HUES64 (cell line): Measurements from ENCODE around the gene NSMCE1.

ENCODE experiments used
- H3K27ac ChIP-seq: 2 replicates; pipeline ENCODE4 v1.7.0; 2013; ENCODE audit warnings: low read depth, low read length, inconsistent platforms
- H3K27me3 ChIP-seq: 2 replicates; pipeline ENCODE4 v1.6.1; 2013; ENCODE audit warnings: mild to moderate bottlenecking, low read length; ENCODE audit not compliant: insufficient read depth
- H3K36me3 ChIP-seq: 2 replicates; pipeline ENCODE4 v1.6.1; 2013; ENCODE audit warnings: mild to moderate bottlenecking, low read length; ENCODE audit not compliant: insufficient read depth
- H3K4me1 ChIP-seq: 2 replicates; pipeline ENCODE4 v1.6.1; 2013; ENCODE audit warnings: mild to moderate bottlenecking, low read length, moderate library complexity; ENCODE audit not compliant: insufficient read depth
- H3K4me3 ChIP-seq: 2 replicates; pipeline ENCODE4 v1.5.1; 2013; ENCODE audit warnings: mild to moderate bottlenecking, low read length, moderate library complexity
- H3K9ac ChIP-seq: 2 replicates; pipeline ENCODE4 v1.6.1; 2013; ENCODE audit warnings: mild to moderate bottlenecking, low read depth, low read length
- H3K9me3 ChIP-seq: 2 replicates; pipeline ENCODE4 v1.6.1; 2013; ENCODE audit warnings: low read depth, low read length; ENCODE audit not compliant: insufficient read depth
- WGBS: fragments of 150-250, 120-280 bp; methylation state at CpG from one replicate; pipeline ENCODE4 v1.1.7; 2013; ENCODE audit warnings: missing lambda C conversion rate; 5-methylcytosine and 5-hydroxymethylcytosine counted together

The NSMCE1 gene

DNA sequence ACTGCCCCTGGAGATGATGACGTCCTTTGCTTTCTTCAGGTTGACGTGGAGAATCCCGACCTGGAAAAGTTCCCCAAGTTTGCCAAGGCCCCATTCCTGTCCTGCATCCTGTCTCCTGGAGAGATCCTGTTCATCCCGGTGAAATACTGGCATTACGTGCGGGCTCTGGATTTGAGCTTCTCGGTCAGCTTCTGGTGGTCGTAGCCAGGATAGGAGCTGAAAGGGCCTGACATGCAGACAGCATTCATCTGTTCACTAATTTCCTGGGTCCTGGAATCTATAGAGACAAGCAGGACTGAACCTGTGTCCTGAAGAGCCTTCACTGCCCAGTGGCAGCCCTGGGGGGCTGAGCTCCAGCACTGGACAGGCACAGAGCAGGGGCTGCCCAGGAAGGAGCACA, 48.0 kb downstream of the NSMCE1 start:
- Histone ChIP-seq H3K9ac (no peak overlapping the region), H3K4me3 (no peak overlapping the region), H3K36me3 (peaks cover 3% of the 10 kb centered on the region; the same call in 1 of the 2 replicates), H3K27ac (no peak overlapping the region), H3K9me3 (no peaks in the 10 kb centered on the region), H3K27me3 (no peaks in the 10 kb centered on the region), H3K4me1 (0 out of 2 replicates have a peak, but pooled peaks cover 4% of the 10 kb centered on the region)
- WGBS: 92% methylated on average over 8 of the region's 8 CpGs

DNA sequence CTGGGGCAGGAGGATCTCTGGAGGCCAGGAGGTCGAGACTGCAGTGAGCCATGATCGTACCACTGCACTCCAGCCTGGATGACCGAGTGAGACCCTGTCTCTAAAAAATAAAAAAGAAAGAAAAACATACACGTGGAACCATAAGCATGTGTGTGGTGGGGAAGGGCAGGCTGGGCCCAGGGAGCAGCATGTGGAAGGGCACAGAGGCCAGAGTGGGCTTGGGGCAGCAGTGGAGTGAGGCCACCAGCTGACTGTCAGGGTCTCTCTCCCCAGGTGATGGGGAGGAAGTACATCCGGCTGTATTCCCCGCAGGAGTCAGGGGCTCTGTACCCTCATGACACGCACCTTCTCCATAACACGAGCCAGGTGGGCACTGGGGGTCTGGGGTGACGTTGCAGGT, 48.5 kb downstream of the NSMCE1 start:
- H3K9me3 ChIP-seq: no peaks in the 10 kb centered on the region
- peaks cover 5% of the 10 kb centered on the region; the same call in 1 of the 2 replicates for H3K36me3 ChIP-seq
- H3K27me3 ChIP-seq: no peaks in the 10 kb centered on the region
- H3K27ac ChIP-seq: no peak overlapping the region
- H3K9ac ChIP-seq: no peak overlapping the region
- 97% methylated on average over 9 of the region's 9 CpGs for WGBS
- 0 out of 2 replicates have a peak, but pooled peaks cover 4% of the 10 kb centered on the region for H3K4me1 ChIP-seq
- H3K4me3 ChIP-seq: no peak overlapping the region

DNA sequence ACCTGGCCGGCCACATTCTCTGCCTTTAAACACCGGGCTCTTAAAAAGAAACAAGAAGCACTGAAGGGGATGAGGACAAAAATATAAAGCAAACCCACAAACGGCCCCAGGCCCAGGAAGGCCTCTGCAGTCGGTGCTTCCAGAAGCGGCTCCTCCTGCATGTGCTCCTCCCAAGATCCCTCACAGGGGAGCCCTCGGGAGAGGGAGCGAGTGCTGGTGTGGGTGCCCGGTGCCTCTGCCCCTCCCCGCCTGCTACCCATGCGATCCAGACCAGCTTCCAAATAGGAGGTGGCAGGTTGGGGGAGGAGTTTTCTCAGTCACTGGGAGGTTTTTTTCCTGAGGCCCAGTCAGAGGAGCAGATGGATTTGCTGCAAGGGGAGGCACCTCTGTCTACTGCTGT, 49.4 kb downstream of the NSMCE1 start:
- peaks cover 13% of the 10 kb centered on the region; the same call in 1 of the 2 replicates for H3K36me3 ChIP-seq
- WGBS: 87% methylated on average over 10 of the region's 10 CpGs
- H3K27ac ChIP-seq: no peak overlapping the region
- H3K4me1 ChIP-seq: 0 out of 2 replicates have a peak, but pooled peaks cover 4% of the 10 kb centered on the region
- H3K9me3 ChIP-seq: no peaks in the 10 kb centered on the region
- H3K27me3 ChIP-seq: no peaks in the 10 kb centered on the region
- H3K4me3 ChIP-seq: no peak overlapping the region
- no peak overlapping the region for H3K9ac ChIP-seq

DNA sequence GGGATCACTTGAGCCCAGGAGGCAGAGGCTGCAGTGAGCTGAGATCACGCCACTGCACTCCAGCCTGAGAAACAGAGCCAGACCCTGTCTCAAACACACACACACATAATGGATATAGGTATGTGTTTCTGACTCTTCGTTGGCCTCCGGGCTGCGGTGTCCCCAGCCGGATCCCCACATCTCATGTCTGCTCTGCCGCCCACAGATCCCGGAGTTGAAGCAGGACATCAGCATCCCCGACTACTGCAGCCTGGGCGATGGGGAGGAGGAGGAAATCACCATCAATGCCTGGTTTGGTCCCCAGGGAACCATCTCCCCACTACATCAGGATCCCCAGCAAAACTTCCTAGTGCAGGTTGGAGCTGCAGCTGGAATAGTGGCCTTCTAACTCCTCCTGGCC, 49.8 kb downstream of the NSMCE1 start:
- H3K27ac ChIP-seq: no peak overlapping the region
- H3K9me3 ChIP-seq: no peaks in the 10 kb centered on the region
- H3K9ac ChIP-seq: no peak overlapping the region
- H3K4me3 ChIP-seq: no peak overlapping the region
- H3K4me1 ChIP-seq: 0 out of 2 replicates have a peak, but pooled peaks cover 4% of the 10 kb centered on the region
- WGBS: 94% methylated on average over 8 of the region's 9 CpGs
- peaks cover 15% of the 10 kb centered on the region; the same call in 1 of the 2 replicates for H3K36me3 ChIP-seq
- no peaks in the 10 kb centered on the region for H3K27me3 ChIP-seq

DNA sequence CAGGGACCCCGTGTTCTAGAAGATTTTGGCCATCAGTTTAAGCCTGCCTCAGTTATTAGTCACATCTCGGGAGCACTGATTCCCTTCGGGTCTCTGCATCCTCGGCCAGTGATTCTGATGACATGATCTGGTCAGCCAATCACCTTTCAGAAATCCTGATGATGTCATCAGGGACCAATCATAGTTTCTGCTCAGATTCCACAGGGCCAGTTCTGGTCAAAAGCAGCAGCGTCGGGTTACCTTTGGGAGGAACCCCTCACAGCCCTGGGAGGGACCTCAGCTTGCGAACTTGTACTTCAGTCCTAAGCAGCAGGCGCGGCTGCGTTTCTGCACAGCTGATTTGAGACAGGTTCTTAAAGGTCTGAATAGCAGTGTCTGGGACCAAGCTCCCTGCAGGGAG, 51.3 kb downstream of the NSMCE1 start:
- Histone ChIP-seq H3K36me3 (peaks cover 15% of the 10 kb centered on the region; the same call in 1 of the 2 replicates), H3K4me3 (no peak overlapping the region), H3K9ac (no peak overlapping the region), H3K9me3 (no peaks in the 10 kb centered on the region), H3K27ac (no peak overlapping the region; the same call in 1 of the 2 replicates), H3K4me1 (0 out of 2 replicates have a peak, but pooled peaks cover 4% of the 10 kb centered on the region), H3K27me3 (no peaks in the 10 kb centered on the region)
- WGBS: 84% methylated on average over 10 of the region's 10 CpGs

DNA sequence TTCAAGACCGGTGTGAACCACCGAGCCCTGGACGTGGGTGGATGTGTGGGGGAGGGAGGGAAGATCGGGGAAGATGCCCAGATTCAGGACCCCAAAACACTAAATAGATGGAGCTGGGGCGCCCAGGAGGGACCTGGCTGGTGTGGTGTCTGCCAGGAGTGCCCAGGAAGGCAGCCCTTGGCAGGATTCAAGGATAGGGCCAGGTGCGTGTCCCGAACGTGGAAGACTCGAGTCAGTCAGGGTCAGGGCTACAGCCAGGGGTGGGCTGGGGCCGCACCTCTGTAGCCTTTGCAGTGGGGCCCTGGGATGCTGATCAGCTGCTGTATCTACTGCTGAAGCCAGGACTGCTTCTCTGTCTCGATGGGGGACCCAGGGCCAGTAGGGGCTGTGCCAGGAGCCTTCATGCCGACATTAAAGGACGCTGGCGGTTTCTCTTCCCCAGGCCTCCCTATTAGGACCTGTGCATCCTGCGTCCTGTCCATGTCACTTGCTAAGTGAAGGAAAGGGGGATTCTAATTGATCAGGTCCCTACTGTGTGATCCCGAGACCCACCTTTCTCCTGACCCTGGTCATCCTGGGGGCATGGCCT, 52.2 kb downstream of the NSMCE1 start:
- H3K27me3 ChIP-seq: no peaks in the 10 kb centered on the region
- 0 out of 2 replicates have a peak, but pooled peaks cover 4% of the 10 kb centered on the region for H3K4me1 ChIP-seq
- WGBS: 95% methylated on average over 16 of the region's 16 CpGs
- H3K9me3 ChIP-seq: no peaks in the 10 kb centered on the region
- no peak overlapping the region for H3K4me3 ChIP-seq
- H3K27ac ChIP-seq: no peak overlapping the region
- no peak overlapping the region for H3K9ac ChIP-seq
- H3K36me3 ChIP-seq: peaks cover 19% of the 10 kb centered on the region

DNA sequence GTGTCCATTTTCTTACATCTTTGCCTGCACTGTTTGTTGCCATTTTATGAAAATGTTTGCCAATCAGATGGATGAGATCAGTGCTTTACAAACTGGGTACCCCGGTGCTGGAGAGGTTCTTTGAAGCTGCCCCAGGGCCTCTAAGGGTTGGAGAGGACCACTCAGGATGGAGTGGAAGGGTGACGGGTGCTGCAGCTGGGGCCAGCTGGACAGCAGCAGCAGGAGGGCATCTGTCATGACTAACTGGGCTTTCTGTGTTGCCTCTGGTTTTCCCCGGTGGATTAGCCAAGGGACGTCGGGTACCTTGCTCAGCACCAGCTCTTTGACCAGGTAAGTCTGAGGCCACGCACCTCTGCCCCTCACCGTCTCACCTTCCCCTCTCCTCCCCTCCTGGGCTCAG, 52.9 kb downstream of the NSMCE1 start:
- Histone ChIP-seq H3K36me3 (peaks cover 26% of the 10 kb centered on the region), H3K9me3 (no peaks in the 10 kb centered on the region), H3K27me3 (no peaks in the 10 kb centered on the region), H3K27ac (no peak overlapping the region), H3K9ac (no peak overlapping the region), H3K4me3 (no peak overlapping the region), H3K4me1 (0 out of 2 replicates have a peak, but pooled peaks cover 4% of the 10 kb centered on the region)
- WGBS: 90% methylated on average over 7 of the region's 7 CpGs

DNA sequence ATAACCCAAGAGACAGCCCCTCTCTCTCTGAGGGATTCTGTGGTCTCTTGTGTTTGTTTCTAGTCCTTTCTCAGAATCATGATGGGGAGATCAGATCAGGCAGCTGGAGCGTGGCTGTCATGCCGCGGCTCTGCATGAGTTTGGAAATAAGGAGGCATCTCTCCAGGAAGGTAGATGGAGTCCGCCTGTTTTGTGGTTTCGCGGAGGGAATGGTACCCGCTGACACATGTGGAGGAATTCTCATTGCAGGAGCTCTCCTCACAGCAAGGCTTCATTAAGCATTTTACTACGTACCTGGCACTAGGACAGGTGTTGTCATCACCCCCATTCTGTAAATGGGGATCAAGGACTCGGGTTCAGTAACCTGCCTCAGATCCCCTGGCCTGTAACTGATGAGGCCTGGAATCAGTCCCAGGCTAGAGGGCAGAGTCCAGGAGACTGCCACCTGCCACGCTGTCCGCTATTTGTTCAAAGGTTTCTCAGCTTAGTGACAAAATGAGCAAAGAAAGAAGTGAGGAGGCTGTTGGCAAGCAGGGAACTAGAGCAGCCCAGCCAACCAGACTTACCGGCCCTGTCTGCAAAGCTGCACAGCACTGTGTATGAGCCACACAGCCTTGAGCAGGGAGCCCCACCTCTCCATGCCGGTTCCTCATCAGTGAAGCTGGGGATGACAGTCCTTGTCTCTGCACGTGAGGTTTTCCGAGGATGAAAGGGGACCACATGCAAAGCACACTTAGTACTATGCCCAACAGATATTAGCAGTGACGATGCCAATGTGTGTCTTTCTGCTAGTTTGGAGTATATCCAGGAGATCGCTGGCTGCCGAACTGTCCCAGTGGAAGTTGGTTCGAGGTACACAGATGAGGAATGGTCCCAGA, 54.2 kb downstream of the NSMCE1 start:
- 0 out of 2 replicates have a peak, but pooled peaks cover 4% of the 10 kb centered on the region for H3K4me1 ChIP-seq

DNA sequence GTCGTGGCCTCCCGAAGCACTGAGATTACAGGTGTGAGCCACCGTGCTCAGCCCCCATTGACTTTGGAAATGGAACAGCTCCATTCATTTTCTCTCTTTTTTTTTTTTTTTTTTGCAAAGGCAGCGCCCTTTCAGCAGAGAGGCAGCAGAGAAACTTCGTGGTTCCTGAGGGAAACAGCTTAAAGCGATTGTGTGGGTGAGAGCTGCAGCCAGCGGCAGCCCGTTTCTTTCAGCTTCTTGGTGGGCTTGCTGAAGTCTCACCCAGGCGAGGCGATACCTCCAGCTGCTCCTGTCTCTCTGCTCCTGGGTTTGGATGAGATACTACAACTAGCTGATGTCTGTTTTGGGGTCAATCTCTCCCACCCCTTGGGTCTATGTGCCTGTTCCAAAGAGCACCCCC, 57.5 kb downstream of the NSMCE1 start:
- Histone ChIP-seq H3K9me3 (no peaks in the 10 kb centered on the region), H3K4me1 (no peaks in the 10 kb centered on the region), H3K36me3 (peaks cover 30% of the 10 kb centered on the region), H3K9ac (no peak overlapping the region), H3K27me3 (no peaks in the 10 kb centered on the region), H3K4me3 (no peak overlapping the region), H3K27ac (no peak overlapping the region)
- 98% methylated on average over 10 of the region's 10 CpGs for WGBS

More for the DNA sequence above, 54.2 kb downstream of the NSMCE1 start:
- Histone ChIP-seq H3K9ac (no peak overlapping the region), H3K4me3 (no peak overlapping the region), H3K27me3 (no peaks in the 10 kb centered on the region), H3K36me3 (peaks cover 33% of the 10 kb centered on the region), H3K27ac (no peak overlapping the region), H3K9me3 (no peaks in the 10 kb centered on the region)
- WGBS: 96% methylated on average over 19 of the region's 19 CpGs

DNA sequence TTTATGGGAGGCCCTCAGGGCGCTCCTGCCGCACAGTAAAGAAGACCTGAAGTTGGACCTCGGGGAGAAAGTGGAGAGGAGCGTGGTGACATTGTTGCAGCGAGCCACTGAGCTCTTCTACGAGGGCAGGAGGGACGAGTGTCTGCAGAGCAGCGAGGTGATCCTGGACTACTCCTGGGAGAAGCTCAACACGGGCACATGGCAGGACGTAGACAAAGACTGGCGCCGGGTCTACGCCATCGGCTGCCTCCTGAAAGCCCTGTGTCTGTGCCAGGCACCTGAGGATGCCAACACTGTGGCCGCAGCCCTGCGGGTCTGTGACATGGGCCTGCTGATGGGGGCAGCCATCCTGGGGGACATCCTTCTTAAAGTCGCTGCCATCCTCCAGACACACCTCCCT, 58.4 kb downstream of the NSMCE1 start:
- no peak overlapping the region for H3K27ac ChIP-seq

DNA sequence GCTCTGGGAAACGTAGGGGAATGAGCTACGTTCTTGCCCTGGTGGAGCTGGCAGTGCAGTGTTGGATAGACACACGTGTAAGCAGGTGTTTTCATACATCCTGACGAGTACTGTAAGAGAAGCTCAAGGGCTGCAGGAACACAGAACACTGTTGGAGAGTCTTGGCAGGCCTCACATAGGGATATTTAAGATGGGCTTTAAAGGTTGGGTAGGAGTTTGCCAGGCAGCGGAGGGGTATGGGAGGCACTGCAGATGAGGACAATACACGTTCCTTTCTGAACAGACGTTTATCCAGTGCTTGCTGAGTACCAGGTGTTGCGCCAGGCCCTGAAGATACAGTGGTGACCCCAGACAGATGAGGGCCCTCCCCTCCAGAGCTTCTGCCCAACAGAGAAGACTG, 59.0 kb downstream of the NSMCE1 start:
- Histone ChIP-seq H3K27ac (no peak overlapping the region), H3K9me3 (no peaks in the 10 kb centered on the region), H3K4me3 (no peak overlapping the region), H3K27me3 (no peaks in the 10 kb centered on the region), H3K36me3 (peaks cover 23% of the 10 kb centered on the region), H3K9ac (no peak overlapping the region), H3K4me1 (no peaks in the 10 kb centered on the region)
- 93% methylated on average over 8 of the region's 8 CpGs for WGBS

More for the DNA sequence above, 58.4 kb downstream of the NSMCE1 start:
- no peaks in the 10 kb centered on the region for H3K27me3 ChIP-seq
- H3K4me3 ChIP-seq: no peak overlapping the region
- no peaks in the 10 kb centered on the region for H3K9me3 ChIP-seq
- 95% methylated on average over 17 of the region's 17 CpGs for WGBS
- H3K4me1 ChIP-seq: no peaks in the 10 kb centered on the region
- no peak overlapping the region for H3K9ac ChIP-seq
- H3K36me3 ChIP-seq: peaks cover 29% of the 10 kb centered on the region
